GM23338 (cell line): ENCODE measurements around the gene SPI1. TPM values are rescaled to one million over a fixed set of nuclear protein-coding genes. Genes with fewer than 3 reads are reported as not detected.

Experiments
- ATAC-seq: fragments of 200-7000 bp; cut with Tn5 transposase; 3 replicates; pipeline ENCODE4 v1.9.1; 2020
- DNase-seq: peaks from one replicate; pipeline ENCODE4 v3.0.0-alpha.2; 2015; ENCODE audit warnings: low spot score
- H2AFZ ChIP-seq: fragments of 200-600 bp; sonication (generic); 2 replicates; pipeline ENCODE4 v1.8.0; 2016; ENCODE audit warnings: antibody characterized with exemption, mild to moderate bottlenecking, moderate library complexity
- H3F3A ChIP-seq: fragments of 200-600 bp; sonication (generic); replicated peaks from 2 replicates; pipeline ENCODE4 v1.8.0; 2017; ENCODE audit warnings: antibody characterized with exemption, mixed run types, low read depth
- H3K27ac ChIP-seq: fragments of 200-600 bp; sonication (generic); 2 replicates; pipeline ENCODE4 v1.6.1; 2016; ENCODE audit warnings: low read depth
- H3K27me3 ChIP-seq: fragments of 200-600 bp; sonication (generic); 2 replicates; pipeline ENCODE4 v1.8.0; 2016; ENCODE audit warnings: mild to moderate bottlenecking, mixed run types, moderate library complexity; ENCODE audit not compliant: insufficient read depth
- H3K36me3 ChIP-seq: fragments of 200-600 bp; sonication (generic); 2 replicates; pipeline ENCODE4 v1.8.0; 2016; ENCODE audit warnings: mild to moderate bottlenecking; ENCODE audit not compliant: insufficient read depth
- H3K4me1 ChIP-seq: fragments of 200-600 bp; sonication (generic); 2 replicates; pipeline ENCODE4 v1.8.0; 2016; ENCODE audit warnings: mild to moderate bottlenecking, moderate library complexity; ENCODE audit not compliant: insufficient read depth
- H3K4me2 ChIP-seq: fragments of 200-600 bp; sonication (generic); 2 replicates; pipeline ENCODE4 v1.7.1; 2017; ENCODE audit warnings: mixed run types
- H3K4me3 ChIP-seq: fragments of 200-600 bp; sonication (generic); 2 replicates; pipeline ENCODE4 v1.6.1; 2016; ENCODE audit warnings: mixed run types
- H3K79me2 ChIP-seq: fragments of 200-600 bp; sonication (generic); replicated peaks from 2 replicates; pipeline ENCODE4 v1.8.0; 2017; ENCODE audit warnings: mild to moderate bottlenecking; ENCODE audit not compliant: insufficient read depth
- H3K9me2 ChIP-seq: fragments of 200-600 bp; sonication (generic); 2 replicates; pipeline ENCODE4 v1.8.0; 2017; ENCODE audit not compliant: insufficient read depth
- H4K20me1 ChIP-seq: fragments of 200-600 bp; sonication (generic); replicated peaks from 2 replicates; pipeline ENCODE4 v1.8.0; 2017; ENCODE audit warnings: mild to moderate bottlenecking; ENCODE audit not compliant: insufficient read depth
- H3K27ac Mint-ChIP-seq: 2 replicates; pipeline ENCODE4 v1.8.0; 2020; ENCODE audit warnings: inconsistent platforms, mild to moderate bottlenecking, moderate library complexity, mixed read lengths
- H3K27me3 Mint-ChIP-seq: 3 replicates; pipeline ENCODE4 v1.8.0; 2022; ENCODE audit warnings: low read depth, mild to moderate bottlenecking, moderate library complexity, mixed read lengths, inconsistent platforms; ENCODE audit not compliant: insufficient read depth, poor library complexity
- H3K36me3 Mint-ChIP-seq: 3 replicates; pipeline ENCODE4 v1.8.0; 2021; ENCODE audit warnings: low read depth, mild to moderate bottlenecking, inconsistent platforms, moderate library complexity, mixed read lengths
- H3K4me1 Mint-ChIP-seq: 3 replicates; pipeline ENCODE4 v1.8.0; 2020; ENCODE audit warnings: mild to moderate bottlenecking, inconsistent platforms, mixed read lengths
- H3K4me3 Mint-ChIP-seq: 3 replicates; pipeline ENCODE4 v1.8.0; 2021; ENCODE audit warnings: moderate library complexity, mild to moderate bottlenecking, inconsistent platforms, mixed read lengths
- H3K9me3 Mint-ChIP-seq: 3 replicates; pipeline ENCODE4 v1.8.0; 2020; ENCODE audit warnings: moderate library complexity, mild to moderate bottlenecking, inconsistent platforms, mixed read lengths
- CREB1 ChIP-seq: fragments of 250-450 bp; sonication (Bioruptor Pico); IDR thresholded peaks from 2 replicates; pipeline ENCODE4 v1.5.0; 2020; ENCODE audit warnings: low read depth, mild to moderate bottlenecking, moderate library complexity
- JUNB ChIP-seq: IDR thresholded peaks from one replicate; pipeline ENCODE4 v1.6.1; 2016; ENCODE audit warnings: antibody characterized with exemption; ENCODE audit not compliant: unreplicated experiment
- POLR2AphosphoS5 ChIP-seq: IDR thresholded peaks from 2 replicates; pipeline ENCODE4 v1.6.1; 2016; ENCODE audit warnings: antibody characterized with exemption, low read depth
- ZNF114 ChIP-seq: fragments of 250-450 bp; sonication (Bioruptor Pico); IDR thresholded peaks from 2 replicates; pipeline ENCODE4 v1.5.0; 2020; ENCODE audit warnings: mild to moderate bottlenecking, moderate library complexity
- polyA plus RNA-seq: library from polyadenylated mRNA; unstranded; fragments of >200 nt; fragmentation: Nextera tagmentation; extraction: Ambion mirVana; gene quantifications from 2 replicates; pipeline ENCODE4 v1.2.1, GENCODE V29; 2016
- total RNA-seq: library from RNA; depleted of rRNA; stranded (reverse); fragments of >200 nt; shearing (Covaris generic); gene quantifications from 2 replicates; pipeline ENCODE4 v1.2.3, GENCODE V29; 2014
- TF ChIP-seq, protein P1 (sequence below), 2 experiments: fragments of 200-600 bp in 1 of 2; sonication (generic) in 1 of 2; conservative IDR thresholded peaks; 2 replicates each; pipeline versions ENCODE4 v1.5.1 to v1.6.1; 2016 to 2017; ENCODE audit warnings: antibody characterized with exemption in 2 of 2, low read depth in 2 of 2, mild to moderate bottlenecking in 2 of 2, moderate library complexity in 1 of 2
- TF ChIP-seq, protein P2 (sequence below): IDR thresholded peaks from 2 replicates; pipeline ENCODE4 v1.6.1; 2016; ENCODE audit warnings: antibody characterized with exemption
- TF ChIP-seq, protein P3 (sequence below): IDR thresholded peaks from one replicate; pipeline ENCODE4 v1.6.1; 2018; ENCODE audit warnings: antibody characterized with exemption; ENCODE audit not compliant: unreplicated experiment
- TF ChIP-seq, protein P4 (sequence below): fragments of 250-450 bp; sonication (Bioruptor Pico); IDR thresholded peaks from 2 replicates; pipeline ENCODE4 v1.5.0; 2020; ENCODE audit warnings: mild to moderate bottlenecking, moderate library complexity

SPI1 gene
- total and polyA plus RNA-seq, 2 experiments from 2014 or later: 0.23 TPM; not detected in 1

DNA sequence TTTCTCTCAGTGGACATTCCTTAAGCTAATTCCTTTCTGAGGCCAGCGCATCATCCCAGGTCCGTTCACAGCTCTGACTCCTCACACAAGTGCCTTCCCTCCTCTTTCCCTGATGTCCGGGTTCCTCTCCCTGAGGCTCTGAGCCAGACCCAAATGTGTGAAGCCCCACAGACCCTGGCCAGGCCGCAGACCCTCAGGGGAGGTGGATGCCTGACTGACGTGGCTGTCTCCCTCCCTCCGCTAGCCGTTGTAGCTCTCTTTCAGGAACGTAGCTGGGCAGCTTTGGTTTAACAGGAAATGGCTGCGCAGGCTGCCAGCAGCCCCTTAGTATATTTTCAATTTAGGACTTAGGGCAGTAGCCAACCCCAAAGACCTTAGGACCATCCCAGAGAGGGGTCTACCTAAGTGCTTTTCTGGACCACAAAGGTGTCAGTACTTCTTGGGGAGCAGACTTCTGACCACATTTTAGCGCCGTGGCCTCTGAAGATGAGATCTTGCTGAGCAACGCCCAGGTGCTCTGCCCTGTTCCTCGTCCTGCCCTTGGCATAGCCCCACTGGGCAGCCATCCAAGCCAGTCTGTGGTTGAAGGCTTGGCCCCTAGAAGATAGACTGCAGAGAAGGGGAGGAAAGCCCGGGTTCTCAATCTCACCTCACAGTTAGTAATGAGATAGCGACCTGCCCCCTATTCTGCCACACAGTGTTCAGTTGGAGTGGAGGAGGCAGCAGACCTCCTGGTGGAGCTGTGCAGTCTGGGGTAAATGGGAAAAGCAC, 52.9 kb downstream of the SPI1 start:
- Histone ChIP-seq H3K79me2 (no peaks in the 10 kb centered on the region), H3K9me2 (no peaks in the 10 kb centered on the region), H3K4me1 (no peaks in the 10 kb centered on the region), H3K27me3 (no peaks in the 10 kb centered on the region), H3K36me3 (peaks cover 5% of the 10 kb centered on the region; the same call in 1 of the 2 replicates), H3K27ac (no peak overlapping the region), H3K4me2 (no peak overlapping the region), H4K20me1 (no peaks in the 10 kb centered on the region; the same call in 1 of the 2 replicates), H3F3A (no peaks in the 10 kb centered on the region), H3K4me3 (no peak overlapping the region), H2AFZ (no peak overlapping the region)
- Mint-ChIP-seq H3K9me3 (no peaks in the 10 kb centered on the region), H3K27me3 (peaks cover 9% of the 10 kb centered on the region), H3K36me3 (peaks cover 31% of the 10 kb centered on the region), H3K27ac (no peak overlapping the region), H3K4me1 (no peaks in the 10 kb centered on the region), H3K4me3 (no peak overlapping the region)
- ATAC-seq: no peak
- DNase-seq: no peak
- TF ChIP-seq, protein P1, sequence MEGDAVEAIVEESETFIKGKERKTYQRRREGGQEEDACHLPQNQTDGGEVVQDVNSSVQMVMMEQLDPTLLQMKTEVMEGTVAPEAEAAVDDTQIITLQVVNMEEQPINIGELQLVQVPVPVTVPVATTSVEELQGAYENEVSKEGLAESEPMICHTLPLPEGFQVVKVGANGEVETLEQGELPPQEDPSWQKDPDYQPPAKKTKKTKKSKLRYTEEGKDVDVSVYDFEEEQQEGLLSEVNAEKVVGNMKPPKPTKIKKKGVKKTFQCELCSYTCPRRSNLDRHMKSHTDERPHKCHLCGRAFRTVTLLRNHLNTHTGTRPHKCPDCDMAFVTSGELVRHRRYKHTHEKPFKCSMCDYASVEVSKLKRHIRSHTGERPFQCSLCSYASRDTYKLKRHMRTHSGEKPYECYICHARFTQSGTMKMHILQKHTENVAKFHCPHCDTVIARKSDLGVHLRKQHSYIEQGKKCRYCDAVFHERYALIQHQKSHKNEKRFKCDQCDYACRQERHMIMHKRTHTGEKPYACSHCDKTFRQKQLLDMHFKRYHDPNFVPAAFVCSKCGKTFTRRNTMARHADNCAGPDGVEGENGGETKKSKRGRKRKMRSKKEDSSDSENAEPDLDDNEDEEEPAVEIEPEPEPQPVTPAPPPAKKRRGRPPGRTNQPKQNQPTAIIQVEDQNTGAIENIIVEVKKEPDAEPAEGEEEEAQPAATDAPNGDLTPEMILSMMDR (conservative IDR thresholded peaks at IDR 0.05; ENCODE audit: low read depth in 2 of 2): no peak

DNA sequence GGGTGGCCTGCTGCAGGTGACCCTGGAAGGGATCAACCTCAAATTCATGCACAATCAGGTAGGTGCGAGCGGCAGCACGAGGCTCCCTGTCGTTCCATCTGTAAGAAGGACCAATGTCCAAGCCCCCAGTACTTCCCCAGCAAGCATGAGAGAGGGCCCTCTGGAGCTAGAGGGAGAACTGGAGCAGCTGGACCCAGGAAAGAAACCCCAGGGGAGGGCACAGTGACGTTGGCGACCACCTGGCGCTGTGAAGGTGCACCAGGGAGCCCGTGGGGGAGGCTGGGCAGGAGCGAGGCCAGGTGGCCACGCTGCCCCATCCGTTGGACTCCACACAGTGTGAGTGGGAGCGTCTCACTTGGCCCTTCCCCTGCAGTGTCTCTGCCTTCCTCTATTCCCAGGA, 53.8 kb downstream of the SPI1 start:
- H3K4me2 ChIP-seq: no peak overlapping the region
- Mint-ChIP-seq H3K36me3 (peaks cover 31% of the 10 kb centered on the region), H3K27me3 (peaks cover 8% of the 10 kb centered on the region), H3K4me1 (no peaks in the 10 kb centered on the region), H3K9me3 (no peaks in the 10 kb centered on the region), H3K27ac (no peak overlapping the region), H3K4me3 (no peak overlapping the region)
- H3K27ac ChIP-seq: no peak overlapping the region
- no peaks in the 10 kb centered on the region for H3K9me2 ChIP-seq
- ATAC-seq: no peak
- no peaks in the 10 kb centered on the region for H3F3A ChIP-seq
- H3K4me1 ChIP-seq: no peaks in the 10 kb centered on the region
- H3K27me3 ChIP-seq: no peaks in the 10 kb centered on the region
- no peak for DNase-seq
- peaks cover 5% of the 10 kb centered on the region; the same call in 1 of the 2 replicates for H3K36me3 ChIP-seq
- H2AFZ ChIP-seq: no peak overlapping the region
- no peaks in the 10 kb centered on the region for H3K79me2 ChIP-seq
- no peaks in the 10 kb centered on the region for H4K20me1 ChIP-seq
- no peak overlapping the region for H3K4me3 ChIP-seq
- TF ChIP-seq, protein P2, sequence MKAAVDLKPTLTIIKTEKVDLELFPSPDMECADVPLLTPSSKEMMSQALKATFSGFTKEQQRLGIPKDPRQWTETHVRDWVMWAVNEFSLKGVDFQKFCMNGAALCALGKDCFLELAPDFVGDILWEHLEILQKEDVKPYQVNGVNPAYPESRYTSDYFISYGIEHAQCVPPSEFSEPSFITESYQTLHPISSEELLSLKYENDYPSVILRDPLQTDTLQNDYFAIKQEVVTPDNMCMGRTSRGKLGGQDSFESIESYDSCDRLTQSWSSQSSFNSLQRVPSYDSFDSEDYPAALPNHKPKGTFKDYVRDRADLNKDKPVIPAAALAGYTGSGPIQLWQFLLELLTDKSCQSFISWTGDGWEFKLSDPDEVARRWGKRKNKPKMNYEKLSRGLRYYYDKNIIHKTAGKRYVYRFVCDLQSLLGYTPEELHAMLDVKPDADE: no peak
- TF ChIP-seq POLR2AphosphoS5 (no peak), JUNB (no peak), CREB1 (no peak), ZNF114 (CRISPR knock-in tag) (no peak)
- TF ChIP-seq, protein P3, sequence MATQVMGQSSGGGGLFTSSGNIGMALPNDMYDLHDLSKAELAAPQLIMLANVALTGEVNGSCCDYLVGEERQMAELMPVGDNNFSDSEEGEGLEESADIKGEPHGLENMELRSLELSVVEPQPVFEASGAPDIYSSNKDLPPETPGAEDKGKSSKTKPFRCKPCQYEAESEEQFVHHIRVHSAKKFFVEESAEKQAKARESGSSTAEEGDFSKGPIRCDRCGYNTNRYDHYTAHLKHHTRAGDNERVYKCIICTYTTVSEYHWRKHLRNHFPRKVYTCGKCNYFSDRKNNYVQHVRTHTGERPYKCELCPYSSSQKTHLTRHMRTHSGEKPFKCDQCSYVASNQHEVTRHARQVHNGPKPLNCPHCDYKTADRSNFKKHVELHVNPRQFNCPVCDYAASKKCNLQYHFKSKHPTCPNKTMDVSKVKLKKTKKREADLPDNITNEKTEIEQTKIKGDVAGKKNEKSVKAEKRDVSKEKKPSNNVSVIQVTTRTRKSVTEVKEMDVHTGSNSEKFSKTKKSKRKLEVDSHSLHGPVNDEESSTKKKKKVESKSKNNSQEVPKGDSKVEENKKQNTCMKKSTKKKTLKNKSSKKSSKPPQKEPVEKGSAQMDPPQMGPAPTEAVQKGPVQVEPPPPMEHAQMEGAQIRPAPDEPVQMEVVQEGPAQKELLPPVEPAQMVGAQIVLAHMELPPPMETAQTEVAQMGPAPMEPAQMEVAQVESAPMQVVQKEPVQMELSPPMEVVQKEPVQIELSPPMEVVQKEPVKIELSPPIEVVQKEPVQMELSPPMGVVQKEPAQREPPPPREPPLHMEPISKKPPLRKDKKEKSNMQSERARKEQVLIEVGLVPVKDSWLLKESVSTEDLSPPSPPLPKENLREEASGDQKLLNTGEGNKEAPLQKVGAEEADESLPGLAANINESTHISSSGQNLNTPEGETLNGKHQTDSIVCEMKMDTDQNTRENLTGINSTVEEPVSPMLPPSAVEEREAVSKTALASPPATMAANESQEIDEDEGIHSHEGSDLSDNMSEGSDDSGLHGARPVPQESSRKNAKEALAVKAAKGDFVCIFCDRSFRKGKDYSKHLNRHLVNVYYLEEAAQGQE: no peak
- TF ChIP-seq, protein P4, sequence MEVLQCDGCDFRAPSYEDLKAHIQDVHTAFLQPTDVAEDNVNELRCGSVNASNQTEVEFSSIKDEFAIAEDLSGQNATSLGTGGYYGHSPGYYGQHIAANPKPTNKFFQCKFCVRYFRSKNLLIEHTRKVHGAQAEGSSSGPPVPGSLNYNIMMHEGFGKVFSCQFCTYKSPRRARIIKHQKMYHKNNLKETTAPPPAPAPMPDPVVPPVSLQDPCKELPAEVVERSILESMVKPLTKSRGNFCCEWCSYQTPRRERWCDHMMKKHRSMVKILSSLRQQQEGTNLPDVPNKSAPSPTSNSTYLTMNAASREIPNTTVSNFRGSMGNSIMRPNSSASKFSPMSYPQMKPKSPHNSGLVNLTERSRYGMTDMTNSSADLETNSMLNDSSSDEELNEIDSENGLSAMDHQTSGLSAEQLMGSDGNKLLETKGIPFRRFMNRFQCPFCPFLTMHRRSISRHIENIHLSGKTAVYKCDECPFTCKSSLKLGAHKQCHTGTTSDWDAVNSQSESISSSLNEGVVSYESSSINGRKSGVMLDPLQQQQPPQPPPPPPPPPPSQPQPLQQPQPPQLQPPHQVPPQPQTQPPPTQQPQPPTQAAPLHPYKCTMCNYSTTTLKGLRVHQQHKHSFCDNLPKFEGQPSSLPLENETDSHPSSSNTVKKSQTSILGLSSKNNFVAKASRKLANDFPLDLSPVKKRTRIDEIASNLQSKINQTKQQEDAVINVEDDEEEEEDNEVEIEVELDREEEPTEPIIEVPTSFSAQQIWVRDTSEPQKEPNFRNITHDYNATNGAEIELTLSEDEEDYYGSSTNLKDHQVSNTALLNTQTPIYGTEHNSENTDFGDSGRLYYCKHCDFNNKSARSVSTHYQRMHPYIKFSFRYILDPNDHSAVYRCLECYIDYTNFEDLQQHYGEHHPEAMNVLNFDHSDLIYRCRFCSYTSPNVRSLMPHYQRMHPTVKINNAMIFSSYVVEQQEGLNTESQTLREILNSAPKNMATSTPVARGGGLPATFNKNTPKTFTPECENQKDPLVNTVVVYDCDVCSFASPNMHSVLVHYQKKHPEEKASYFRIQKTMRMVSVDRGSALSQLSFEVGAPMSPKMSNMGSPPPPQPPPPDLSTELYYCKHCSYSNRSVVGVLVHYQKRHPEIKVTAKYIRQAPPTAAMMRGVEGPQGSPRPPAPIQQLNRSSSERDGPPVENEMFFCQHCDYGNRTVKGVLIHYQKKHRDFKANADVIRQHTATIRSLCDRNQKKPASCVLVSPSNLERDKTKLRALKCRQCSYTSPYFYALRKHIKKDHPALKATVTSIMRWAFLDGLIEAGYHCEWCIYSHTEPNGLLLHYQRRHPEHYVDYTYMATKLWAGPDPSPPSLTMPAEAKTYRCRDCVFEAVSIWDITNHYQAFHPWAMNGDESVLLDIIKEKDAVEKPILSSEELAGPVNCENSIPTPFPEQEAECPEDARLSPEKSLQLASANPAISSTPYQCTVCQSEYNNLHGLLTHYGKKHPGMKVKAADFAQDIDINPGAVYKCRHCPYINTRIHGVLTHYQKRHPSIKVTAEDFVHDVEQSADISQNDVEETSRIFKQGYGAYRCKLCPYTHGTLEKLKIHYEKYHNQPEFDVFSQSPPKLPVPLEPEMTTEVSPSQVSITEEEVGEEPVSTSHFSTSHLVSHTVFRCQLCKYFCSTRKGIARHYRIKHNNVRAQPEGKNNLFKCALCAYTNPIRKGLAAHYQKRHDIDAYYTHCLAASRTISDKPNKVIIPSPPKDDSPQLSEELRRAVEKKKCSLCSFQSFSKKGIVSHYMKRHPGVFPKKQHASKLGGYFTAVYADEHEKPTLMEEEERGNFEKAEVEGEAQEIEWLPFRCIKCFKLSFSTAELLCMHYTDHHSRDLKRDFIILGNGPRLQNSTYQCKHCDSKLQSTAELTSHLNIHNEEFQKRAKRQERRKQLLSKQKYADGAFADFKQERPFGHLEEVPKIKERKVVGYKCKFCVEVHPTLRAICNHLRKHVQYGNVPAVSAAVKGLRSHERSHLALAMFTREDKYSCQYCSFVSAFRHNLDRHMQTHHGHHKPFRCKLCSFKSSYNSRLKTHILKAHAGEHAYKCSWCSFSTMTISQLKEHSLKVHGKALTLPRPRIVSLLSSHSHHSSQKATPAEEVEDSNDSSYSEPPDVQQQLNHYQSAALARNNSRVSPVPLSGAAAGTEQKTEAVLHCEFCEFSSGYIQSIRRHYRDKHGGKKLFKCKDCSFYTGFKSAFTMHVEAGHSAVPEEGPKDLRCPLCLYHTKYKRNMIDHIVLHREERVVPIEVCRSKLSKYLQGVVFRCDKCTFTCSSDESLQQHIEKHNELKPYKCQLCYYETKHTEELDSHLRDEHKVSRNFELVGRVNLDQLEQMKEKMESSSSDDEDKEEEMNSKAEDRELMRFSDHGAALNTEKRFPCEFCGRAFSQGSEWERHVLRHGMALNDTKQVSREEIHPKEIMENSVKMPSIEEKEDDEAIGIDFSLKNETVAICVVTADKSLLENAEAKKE: no peak
